GM19395 (cell line): ENCODE measurements around the gene CUL4A.
"Not testable (repeated sequence)": the region's sequence is repeated elsewhere in the genome, so short reads cannot be mapped to it uniquely, and the experiment has no call there.

Experiments
- ATAC-seq: cut with Tn5 transposase; IDR thresholded peaks from one replicate; pipeline ENCODE4 v1.9.1; 2021; ENCODE audit warnings: mild to moderate bottlenecking, moderate library complexity; ENCODE audit not compliant: unreplicated experiment

Gene CUL4A

GRCh38 chr13:113209336-113209758 is at the start of gene CUL4A:
Gene CUL4A, plus strand, starts transcription at chr13:113209613. Its CDS starts 15 bp downstream, at chr13:113209628.
- peak; percentile 44 for ATAC-seq

DNA sequence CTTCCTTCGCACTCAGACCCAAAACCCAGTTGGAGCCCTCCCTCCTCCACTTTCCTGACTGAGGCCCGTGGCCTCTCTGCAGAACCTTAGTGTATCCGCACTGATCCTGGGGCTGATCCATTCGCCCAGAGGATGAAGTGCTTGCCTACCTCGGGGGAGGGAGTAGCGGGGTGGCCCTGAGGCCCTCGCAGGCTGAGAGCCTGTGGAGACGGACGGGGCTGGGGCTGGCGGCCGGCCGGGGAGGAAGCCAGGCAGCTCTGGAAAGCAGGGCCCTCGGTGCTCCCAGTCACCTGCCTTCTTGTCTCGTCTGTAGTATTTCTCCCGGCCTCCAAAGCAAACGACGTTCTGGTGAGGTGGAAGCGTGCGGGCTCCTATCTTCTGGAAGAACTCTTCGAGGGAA is 49.7 kb upstream of the CUL4A start:
- no peak for ATAC-seq

- ATAC-seq, result no peak
Measured at GRCh38 chr13:113160983-113161382, 48.4 kb upstream of the CUL4A start.

DNA sequence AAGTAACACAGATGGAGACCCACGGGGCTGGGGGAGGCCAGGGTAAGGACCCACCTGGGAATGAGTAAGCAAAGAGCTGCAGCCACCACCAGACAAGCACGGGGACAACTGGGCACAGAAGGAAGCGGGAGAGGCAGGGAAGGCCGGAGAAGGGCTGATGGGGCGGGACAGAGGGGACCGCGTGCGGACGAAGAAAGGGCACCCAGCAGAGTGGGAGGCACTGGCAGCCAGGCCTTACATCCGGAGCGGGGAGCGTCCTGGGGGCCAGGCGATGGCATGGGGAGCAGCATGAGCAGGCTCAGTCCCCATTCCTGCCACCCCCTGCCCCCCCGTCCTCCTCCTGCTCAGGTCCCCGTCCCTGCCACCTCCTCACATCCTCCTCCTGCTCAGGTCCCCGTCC is 48.0 kb upstream of the CUL4A start:
- no peak for ATAC-seq

DNA sequence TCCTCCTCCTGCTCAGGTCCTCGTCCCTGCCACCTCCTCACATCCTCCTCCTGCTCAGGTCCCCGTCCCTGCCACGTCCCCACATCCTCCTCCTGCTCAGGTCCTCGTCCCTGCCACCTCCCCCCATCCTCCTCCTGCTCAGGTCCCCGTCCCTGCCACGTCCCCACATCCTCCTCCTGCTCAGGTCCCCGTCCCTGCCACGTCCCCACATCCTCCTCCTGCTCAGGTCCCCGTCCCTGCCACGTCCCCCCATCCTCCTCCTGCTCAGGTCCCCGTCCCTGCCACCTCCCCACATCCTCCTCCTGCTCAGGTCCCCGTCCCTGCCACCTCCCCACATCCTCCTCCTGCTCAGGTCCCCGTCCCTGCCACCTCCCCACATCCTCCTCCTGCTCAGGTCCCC is 47.4 kb upstream of the CUL4A start:
- ATAC-seq, result not testable (repeated sequence)

- ATAC-seq, result no peak
Measured at GRCh38 chr13:113162783-113163685, 46.4 kb upstream of the CUL4A start.

- no peak for ATAC-seq
Measured at GRCh38 chr13:113164492-113164891, 44.9 kb upstream of the CUL4A start.

DNA sequence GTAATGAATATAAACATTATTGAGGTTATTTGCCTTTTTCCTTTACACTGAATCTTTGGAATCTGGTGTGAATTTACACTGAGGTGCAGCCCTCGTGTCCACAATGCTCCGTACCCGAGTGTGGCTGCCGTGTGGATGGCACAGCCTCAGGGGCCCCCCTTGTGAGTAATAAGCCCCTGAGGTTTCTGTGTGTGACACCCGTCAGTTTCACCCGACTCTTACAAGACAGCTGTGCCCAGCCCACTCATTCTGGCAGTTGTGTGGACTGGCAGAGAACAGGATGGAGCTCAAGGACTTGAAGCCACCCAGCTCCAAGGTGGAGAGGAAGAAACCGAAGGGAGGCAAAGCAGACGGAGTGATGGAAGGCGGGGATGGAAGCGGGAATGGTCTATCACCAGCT is 43.1 kb upstream of the CUL4A start:
- ATAC-seq, result no peak

GRCh38 chr13:113166681-113167080 is 42.7 kb upstream of the CUL4A start:
- no peak for ATAC-seq

DNA sequence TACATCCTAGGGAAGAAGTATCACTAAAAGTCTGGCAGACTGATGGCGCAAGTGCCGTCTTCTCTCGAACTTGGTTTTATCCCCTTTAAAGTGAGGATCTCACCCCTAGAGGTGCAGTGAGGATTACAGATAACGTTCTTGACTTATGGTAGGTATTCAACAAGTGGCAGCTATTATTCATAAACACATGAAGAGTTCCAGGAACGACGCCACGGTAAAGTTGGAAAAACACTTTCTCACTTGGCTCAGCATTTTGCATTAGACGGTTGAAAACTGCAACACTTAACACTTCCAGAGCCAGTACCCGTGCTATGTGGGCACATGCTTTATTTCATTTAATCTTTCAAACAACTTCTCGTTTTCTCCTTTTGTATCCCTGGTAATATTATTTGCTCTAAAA is 42.3 kb upstream of the CUL4A start:
- no peak for ATAC-seq

DNA sequence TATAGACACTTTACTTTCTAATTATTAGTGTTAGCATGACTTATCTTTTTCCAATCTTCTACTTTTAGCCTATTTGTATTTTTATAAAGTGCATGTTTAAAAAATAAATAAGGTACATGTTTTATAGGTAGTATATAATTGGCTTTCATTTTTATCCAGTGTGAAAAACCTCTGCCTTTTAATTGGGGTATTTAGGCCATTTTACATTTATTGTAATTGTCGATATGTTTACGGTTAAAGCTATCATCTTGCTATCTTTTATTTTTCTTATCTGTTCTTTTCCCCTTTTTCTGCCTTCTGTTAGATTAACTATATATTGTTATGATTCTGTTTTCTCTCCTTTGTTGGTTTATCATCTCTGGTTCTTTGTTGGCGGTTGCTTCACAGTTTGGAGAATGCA is 41.8 kb upstream of the CUL4A start:
- no peak for ATAC-seq

- no peak for ATAC-seq
Measured at GRCh38 chr13:113168211-113168610, 41.2 kb upstream of the CUL4A start.

DNA sequence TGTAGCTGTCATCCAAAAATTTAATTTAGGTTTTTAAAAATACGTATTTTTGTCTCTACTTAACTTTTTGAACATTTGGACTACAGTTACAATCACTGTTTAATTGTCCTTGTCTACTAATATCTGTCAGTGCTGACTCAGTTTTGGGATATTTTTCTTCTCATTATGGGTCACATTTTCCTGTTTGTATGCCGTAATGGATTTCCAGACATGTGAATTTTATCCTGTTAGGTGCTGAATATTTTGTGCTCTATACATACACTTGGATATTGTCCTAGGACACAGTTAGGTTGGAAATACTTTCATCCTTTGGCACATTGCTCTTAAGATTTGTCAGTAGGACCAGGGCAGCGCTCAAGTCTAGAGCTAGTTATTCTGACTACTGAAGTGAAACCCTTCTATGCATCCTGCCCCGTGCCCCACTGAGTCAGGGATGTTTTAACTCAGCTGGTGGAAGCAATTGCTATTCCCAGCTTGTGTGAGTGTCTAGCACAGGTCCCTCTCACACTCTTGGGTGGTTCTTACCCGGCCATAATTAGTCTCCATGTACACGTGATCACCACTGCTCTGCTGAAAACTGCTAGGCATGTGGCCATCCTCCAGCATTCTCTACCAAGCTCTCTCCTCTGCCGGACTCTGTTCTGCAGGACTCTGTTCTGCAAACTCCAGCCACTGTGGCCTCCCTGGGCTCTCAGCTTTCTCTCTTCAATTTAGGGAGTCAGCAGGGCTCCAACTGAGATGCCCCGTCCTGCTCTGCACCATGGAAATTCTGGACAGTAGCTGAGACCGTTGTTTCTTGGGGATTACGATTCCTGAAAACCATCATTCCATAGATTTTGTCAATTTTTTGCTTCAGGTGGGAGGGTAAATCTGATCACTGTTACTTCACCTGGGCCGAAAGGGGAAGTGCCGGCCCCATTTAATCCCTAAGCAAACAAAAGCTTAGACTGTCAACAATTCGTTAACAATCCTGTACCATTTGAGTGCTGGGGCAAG is 39.8 kb upstream of the CUL4A start:
- ATAC-seq, result no peak

DNA sequence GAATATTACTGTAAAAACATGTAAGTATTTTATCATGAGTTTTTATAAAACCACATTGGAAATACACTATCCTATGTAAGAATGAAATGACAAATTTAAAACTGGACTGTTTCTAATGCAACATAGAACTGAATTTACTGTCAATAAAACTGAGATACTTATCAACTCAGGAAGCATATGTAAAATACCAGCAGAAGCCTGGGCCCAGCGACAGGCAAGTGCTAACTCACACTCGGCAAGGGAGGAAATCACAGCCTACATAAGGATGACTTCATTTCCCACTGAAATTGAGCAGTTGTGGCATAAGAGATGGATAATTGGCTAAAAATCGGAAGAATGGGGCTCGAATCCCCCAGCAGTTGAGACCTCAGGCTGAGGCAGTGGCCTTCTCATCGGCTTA is 38.9 kb upstream of the CUL4A start:
- no peak for ATAC-seq

- ATAC-seq, result no peak
Measured at GRCh38 chr13:113171250-113172125, 37.9 kb upstream of the CUL4A start.

DNA sequence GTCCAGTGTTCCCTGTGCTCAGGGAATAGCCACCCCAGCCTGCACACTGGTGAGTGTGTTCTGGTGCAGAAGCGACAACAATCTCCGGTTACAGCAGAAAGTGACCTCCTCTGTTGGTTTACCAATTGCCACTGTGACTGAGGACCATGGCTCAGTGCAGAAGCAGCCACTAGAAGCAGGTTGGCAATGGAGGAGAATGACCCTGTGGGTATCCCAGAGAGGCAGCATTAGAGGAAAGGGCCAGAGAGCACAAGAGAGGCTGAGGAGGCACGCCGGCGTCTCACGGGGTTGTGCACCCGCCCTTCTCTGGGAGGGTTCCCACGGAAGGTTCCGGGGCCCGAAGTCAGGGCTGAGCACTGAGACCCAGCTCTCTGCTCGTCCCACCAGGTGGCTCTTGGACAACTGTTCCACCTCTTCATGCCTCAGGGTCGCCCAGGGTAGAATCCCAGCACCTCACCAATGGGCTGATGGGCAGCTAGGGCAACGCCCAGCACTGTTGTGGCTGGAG is 36.9 kb upstream of the CUL4A start:
- ATAC-seq, result no peak

DNA sequence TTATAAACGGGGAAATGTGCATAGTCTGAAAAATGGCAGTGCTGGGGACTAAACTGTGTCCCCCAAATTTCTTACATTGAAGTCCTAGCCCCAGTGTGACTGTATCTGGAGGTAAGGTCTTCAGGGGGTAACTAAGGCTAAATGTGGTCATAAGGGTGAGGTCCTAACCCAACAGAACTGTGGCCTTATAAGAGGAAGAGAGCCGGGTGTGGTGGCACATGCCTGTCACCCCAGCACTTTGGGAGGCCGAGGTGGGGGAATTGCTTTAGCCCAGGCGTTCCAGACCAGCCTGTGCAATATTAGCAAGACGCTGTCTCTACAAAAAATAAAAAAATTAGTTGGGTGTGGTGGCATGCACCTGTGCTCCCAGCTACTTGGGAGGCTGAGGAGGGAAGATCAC is 33.1 kb upstream of the CUL4A start:
- no peak for ATAC-seq

DNA sequence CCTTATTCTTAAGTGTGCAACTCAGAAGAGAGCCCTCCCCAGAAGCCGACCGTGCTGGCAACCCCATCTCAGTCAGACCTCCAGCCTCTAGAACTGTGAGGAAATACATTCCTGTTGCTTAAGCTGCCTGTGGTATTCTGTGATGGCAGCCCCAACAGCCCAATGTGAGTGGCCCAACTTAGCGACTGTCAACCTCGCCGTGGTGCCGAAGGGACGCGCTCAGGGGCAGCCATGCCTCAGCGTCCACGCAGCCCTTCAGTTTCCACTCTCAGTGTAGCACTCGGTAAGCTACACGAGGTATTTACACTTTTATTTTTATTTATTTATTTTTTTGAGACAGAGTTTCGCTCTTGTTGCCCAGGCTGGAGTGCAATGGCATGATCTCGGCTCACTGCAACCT is 32.6 kb upstream of the CUL4A start:
- ATAC-seq, result no peak

DNA sequence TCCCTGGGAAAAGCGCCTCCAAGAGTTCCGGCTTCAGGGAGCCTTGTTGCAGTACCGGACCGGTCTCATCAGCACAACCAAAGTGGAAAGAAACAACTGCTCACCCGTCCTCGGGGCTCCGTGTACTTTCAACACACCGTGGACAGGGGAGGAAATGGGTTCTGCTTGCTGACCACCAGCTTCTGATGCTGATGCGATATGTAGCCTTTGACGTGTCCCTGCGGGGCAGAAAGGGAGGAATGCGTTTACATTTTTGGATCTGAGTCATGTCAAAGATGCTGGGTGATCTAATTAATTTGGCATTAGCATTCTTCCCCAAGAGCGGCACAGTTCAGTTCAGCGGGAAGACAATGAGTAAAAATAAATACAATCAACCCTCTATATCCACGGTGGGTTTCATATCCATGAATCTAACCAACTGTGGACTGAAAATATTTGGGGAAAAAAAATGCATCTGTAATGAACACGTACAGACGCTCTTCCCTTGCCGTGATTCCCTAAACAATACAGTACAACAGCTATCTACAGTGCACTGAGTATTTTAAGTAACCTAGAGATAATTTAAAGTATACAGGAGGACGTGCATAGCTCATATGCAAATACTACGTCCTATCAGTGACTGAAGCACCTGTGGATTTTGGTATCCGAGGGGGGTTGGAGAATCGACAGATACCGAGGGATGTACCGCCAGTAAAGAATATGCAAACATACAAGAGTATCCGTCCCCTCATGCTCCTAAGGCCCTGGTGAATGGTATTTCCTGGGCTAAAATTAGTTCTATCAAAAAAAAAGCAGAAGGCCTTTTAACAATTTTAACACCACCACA is 31.1 kb upstream of the CUL4A start:
- no peak for ATAC-seq

DNA sequence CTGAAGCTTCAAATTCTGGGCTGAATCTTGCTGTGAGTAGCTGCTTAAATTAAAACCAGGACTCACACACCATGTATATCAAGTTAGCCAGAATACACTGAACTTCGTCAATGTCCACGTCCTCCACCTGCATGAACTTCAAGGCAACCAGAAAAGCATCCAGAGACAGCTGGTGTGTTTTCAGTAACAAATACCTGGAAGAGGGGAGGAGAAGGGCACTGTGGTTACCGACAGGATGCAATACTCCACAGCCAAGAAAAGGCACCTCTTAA is 30.6 kb upstream of the CUL4A start:
- ATAC-seq, result no peak
